Measurements from ENCODE around the gene PACRG.

PACRG gene

DNA sequence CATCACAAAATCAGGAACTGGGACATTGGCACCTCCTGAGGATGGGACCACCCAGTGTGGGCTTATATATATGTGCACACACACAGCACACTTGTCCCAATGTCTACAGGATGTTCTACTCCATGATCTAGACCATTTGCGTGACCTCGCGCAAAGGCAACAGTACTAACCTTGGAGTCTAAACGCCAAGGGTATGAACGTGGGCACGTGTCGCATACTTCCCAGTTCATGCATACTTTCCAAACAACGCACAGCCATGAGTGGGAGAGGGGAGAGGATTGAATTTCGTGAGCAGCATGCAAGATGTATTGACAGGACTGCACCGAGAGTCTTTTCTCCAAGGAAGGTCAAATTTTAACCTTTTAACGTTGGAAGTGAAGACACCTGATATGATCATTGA lies 472.5 kb downstream of the PACRG start:
- no peak for DNase-seq (ENCODE audit: low read depth)
- TF ChIP-seq, protein P1, sequence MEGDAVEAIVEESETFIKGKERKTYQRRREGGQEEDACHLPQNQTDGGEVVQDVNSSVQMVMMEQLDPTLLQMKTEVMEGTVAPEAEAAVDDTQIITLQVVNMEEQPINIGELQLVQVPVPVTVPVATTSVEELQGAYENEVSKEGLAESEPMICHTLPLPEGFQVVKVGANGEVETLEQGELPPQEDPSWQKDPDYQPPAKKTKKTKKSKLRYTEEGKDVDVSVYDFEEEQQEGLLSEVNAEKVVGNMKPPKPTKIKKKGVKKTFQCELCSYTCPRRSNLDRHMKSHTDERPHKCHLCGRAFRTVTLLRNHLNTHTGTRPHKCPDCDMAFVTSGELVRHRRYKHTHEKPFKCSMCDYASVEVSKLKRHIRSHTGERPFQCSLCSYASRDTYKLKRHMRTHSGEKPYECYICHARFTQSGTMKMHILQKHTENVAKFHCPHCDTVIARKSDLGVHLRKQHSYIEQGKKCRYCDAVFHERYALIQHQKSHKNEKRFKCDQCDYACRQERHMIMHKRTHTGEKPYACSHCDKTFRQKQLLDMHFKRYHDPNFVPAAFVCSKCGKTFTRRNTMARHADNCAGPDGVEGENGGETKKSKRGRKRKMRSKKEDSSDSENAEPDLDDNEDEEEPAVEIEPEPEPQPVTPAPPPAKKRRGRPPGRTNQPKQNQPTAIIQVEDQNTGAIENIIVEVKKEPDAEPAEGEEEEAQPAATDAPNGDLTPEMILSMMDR (IDR thresholded peaks at IDR 0.05; ENCODE audit: low read length, missing control alignments) = no peak
- H3K4me3 ChIP-seq (replicated peaks; ENCODE audit: low read depth, low read length) = no peak overlapping the region

DNA sequence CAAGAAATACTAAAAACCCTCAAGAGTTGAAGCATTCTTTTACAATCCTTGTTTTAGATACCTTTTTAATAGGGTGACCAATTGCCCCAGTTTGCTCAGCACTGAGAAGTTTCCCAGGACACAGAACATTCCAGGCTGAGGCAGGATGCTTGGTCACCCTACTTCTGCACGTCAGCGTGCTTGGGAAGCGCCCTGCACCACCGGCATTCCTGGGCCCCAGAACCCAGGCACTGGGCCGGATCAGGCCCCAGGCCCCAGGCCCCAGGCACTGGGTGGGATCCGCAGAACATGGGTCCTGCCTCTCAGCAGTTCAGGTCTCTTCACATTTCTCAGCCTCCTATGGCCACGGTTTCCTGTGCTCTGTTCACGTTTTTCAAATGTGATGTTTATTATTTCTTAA lies 472.9 kb downstream of the PACRG start:
- DNase-seq (ENCODE audit: low read depth) = no peak
- H3K4me3 ChIP-seq (replicated peaks; ENCODE audit: low read depth, low read length) = no peak overlapping the region
- TF ChIP-seq, protein P1 (IDR thresholded peaks at IDR 0.05; ENCODE audit: low read length, missing control alignments) = no peak

DNA sequence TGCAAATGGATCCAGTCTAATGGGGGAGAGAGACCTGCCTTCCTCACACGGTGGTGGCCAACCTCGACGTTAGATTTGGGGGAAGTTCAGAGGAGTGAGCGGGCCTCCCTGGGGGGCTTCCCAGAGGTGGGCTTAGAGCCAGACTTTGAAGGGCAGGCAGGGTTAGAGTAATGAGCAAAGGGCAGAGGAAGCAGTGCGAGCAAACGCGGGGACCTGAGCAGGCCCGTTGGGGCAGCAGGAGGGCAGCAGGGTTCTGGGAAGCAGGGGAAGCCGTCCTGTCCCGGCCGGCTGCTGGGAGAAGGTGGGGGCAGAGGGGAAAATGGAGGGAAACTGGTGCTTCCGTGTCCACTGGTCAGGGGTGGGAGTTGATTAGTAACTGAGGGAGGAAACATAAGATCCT lies 474.1 kb downstream of the PACRG start:
- no peak overlapping the region for H3K4me3 ChIP-seq (replicated peaks; ENCODE audit: low read depth, low read length)
- DNase-seq (ENCODE audit: low read depth) = no peak
- TF ChIP-seq, protein P1 (IDR thresholded peaks at IDR 0.05; ENCODE audit: low read length, missing control alignments) = no peak

DNA sequence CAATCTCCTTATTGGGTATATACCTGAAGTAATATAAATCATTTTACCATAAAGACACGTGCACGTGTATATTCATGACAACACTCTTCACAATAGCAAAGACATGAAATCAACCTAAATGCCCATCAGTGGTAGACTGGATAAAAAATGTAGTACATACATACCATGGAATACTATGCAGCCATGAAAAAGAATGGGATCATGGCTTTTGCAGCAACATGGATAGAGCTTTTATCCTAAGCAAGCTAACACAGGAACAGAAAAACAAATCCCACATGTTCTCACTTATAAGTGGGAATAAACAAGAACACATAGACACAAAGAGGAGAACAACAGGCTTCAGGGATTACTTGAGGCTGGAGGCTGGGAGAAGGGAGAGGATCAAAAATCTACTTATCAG lies 478.4 kb downstream of the PACRG start:
- TF ChIP-seq, protein P1 (IDR thresholded peaks at IDR 0.05; ENCODE audit: low read length, missing control alignments) = no peak
- no peak for DNase-seq (ENCODE audit: low read depth)
- H3K4me3 ChIP-seq (replicated peaks; ENCODE audit: low read depth, low read length) = no peak overlapping the region

DNA sequence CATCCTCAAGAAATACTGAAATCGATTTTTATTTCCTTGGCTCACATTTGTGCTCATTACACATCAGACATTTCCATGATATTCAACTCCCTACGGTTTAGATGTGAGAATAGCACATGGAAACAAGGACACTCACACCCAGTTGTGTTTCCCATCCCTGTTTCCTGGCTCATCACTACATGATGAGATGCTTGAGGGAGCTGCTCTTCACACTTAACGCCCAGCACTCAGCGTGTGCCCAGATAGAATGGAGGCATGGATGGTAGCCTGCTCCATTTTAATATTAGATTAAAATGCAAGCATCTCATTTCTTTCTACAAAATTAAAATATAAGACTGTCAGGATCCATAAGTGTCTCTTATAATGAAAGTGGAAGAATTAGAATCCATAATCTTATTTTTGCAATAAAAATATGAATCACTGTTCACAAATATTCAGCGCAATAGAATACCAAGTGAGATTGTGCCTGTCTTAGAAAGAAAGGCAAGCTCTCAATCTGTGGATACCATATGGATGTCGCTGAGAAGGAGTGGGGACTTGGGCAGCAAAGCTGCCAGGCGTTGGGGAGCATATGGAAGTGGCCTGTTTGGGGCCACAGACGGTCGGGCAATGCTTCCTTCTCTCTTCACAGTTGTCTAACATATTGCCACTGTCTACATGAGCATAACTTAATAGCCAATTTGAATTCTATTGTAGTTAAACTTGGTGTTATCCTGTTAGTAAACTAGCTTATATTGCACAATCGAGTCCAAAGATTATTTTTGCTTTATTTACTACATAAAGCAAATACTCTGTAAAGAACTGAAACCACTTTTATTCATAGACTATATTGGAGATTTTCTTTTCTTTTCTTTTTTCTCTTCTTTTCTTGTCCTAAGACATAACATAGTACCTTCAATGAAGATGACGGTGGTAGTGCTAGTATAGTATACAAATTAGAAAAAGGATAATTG lies 479.9 kb downstream of the PACRG start:
- no peak for DNase-seq (ENCODE audit: low read depth)
- TF ChIP-seq, protein P1 (IDR thresholded peaks at IDR 0.05; ENCODE audit: low read length, missing control alignments) = no peak
- no peak overlapping the region for H3K4me3 ChIP-seq (replicated peaks; ENCODE audit: low read depth, low read length)

DNA sequence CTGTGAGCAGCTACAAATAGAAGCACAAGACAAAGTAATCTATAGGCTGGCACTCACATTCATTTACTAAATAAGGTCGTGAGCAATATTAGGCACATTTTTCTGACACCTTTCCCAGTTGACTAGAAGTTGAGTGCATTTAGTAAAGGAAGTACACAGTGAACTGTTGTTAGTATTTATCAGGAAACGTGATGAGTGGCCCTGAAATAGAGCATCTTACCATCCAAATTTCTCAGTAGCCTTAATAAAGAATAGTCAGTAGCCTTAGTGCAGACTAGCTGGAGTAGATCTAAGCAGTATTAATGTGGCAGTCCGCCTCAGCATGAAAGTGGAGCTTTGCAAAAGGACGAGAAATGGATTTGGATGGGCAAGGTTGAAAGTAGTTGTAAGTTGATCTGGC lies 481.2 kb downstream of the PACRG start:
- TF ChIP-seq, protein P1 (IDR thresholded peaks at IDR 0.05; ENCODE audit: low read length, missing control alignments) = no peak
- DNase-seq (ENCODE audit: low read depth) = no peak
- no peak overlapping the region for H3K4me3 ChIP-seq (replicated peaks; ENCODE audit: low read depth, low read length)

DNA sequence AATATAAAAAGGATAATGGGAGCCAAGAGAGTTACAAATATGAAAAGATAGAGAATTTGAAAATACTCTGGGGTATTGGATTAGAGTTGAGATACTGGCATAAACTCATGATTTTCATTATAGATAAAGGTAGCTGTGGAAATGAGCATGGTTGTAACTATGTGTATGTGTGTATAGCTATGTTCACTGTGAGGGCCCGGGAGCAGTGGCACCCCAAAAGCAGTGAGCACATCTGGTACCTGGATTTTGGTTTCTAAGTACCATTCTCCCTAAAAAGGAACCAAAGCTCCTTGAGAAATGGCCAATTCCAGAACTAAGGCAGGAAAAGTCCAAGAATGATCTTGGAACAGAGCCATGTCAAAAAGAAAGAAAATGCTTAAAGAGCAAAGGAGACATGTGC lies 484.3 kb downstream of the PACRG start:
- no peak for DNase-seq (ENCODE audit: low read depth)
- no peak overlapping the region for H3K4me3 ChIP-seq (replicated peaks; ENCODE audit: low read depth, low read length)
- TF ChIP-seq, protein P1 (IDR thresholded peaks at IDR 0.05; ENCODE audit: low read length, missing control alignments) = no peak
